HG02759 (cell line): Measurements from ENCODE around the gene ZBTB7A.
"Not testable (repeated sequence)": the region's sequence is repeated elsewhere in the genome, so short reads cannot be mapped to it uniquely, and the experiment has no call there.

ENCODE experiments used
- ATAC-seq: cut with Tn5 transposase; IDR thresholded peaks from one replicate; pipeline ENCODE4 v1.9.1; 2021; ENCODE audit warnings: mild to moderate bottlenecking, moderate library complexity; ENCODE audit not compliant: unreplicated experiment

Gene ZBTB7A

DNA sequence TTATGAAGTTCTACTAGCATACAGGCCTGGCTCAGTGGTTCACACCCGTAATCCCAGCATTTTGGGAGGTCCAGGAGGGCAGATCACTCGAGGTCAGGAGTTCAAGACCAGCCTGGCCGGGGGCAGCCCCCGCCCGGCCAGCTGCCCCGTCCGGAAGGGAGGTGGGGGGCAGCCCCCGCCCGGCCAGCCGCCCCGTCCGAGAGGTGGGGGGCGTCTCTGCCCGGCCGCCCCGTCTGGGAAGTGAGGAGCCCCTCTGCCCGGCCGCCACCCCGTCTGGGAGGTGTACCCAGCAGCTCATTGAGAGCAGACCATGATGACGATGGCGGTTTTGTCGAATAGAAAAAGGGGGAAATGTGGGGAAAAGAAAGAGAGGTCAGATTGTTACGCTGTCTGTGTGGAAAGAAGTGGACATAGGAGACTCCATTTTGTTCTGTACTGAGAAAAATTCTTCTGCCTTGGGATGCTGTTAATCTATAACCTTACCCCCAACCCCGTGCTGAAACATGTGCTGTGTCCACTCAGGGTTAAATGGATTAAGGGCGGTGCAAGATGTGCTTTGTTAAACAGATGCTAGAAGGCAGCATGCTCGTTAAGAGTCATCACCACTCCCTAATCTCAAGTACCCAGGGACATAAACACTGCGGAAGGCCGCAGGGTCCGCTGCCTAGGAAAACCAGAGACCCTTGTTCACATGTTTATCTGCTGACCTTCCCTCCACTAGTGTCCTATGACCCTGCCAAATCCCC is 67.9 kb downstream of the ZBTB7A start:
- ATAC-seq = not testable (repeated sequence)

- no peak for ATAC-seq
Measured at GRCh38 chr19:3995607-3996006, 71.1 kb downstream of the ZBTB7A start.
